A549 (cell line): ENCODE measurements around the gene ZNF219. TPM values are rescaled to one million over a fixed set of nuclear protein-coding genes. Genes with fewer than 3 reads are reported as not detected.

Experiments used
- ATAC-seq, 2 experiments: fragments of 200-7000 bp in 1 of 2; fragments of >200 bp in 1 of 2; cut with Nextera tagmentation in 1 of 2; cut with Tn5 transposase in 1 of 2; 3 replicates each; pipeline versions ENCODE4 v1.8.0 to v1.9.1; 2018 to 2020; ENCODE audit warnings: mild to moderate bottlenecking in 1 of 2, moderate library complexity in 1 of 2
- CTCF ChIA-PET: fragments of 300-600 bp; sonication (Branson Sonifier 250); formaldehyde crosslinking; extraction: SDS; loops from one replicate; lab custom pipeline; 2021; ENCODE audit warnings: antibody characterized with exemption, inconsistent platforms; lab: Yijun Ruan, JAX
- POLR2A ChIA-PET: fragments of 350-600 bp; formaldehyde crosslinking; extraction: SDS; loops from one replicate; lab custom pipeline; 2021; ENCODE audit warnings: antibody characterized with exemption, inconsistent platforms; lab: Yijun Ruan, JAX
- DNase-seq, 2 experiments: peaks; one replicate each; pipeline versions ENCODE4 v3.0.0 to v3.0.0-alpha.2; 2011 to 2016; ENCODE audit warnings: low read depth in 1 of 2, low spot score in 1 of 2
- FAIRE-seq: peaks from 2 replicates; lab custom pipeline; 2011; peaks lifted over from hg19 to GRCh38; lab: Jason Lieb, UNC
- H3K27ac ChIP-seq, 2 experiments: fragments of >200 bp; sonication (Bioruptor Twin); formaldehyde crosslinking; 3 replicates each; pipeline ENCODE4 v1.5.1; 2016 to 2017
- H3K4me1 ChIP-seq: fragments of >200 bp; sonication (Bioruptor Twin); formaldehyde crosslinking; 3 replicates; pipeline ENCODE4 v1.6.1; 2016
- H3K4me2 ChIP-seq: fragments of >200 bp; sonication (Bioruptor Twin); formaldehyde crosslinking; 3 replicates; pipeline ENCODE4 v1.6.1; 2016
- H3K4me3 ChIP-seq: fragments of >200 bp; sonication (Bioruptor Twin); formaldehyde crosslinking; 3 replicates; pipeline ENCODE4 v1.5.1; 2016
- H3K9me3 ChIP-seq: fragments of >200 bp; sonication (Bioruptor Twin); formaldehyde crosslinking; 3 replicates; pipeline ENCODE4 v1.6.1; 2016
- BHLHE40 ChIP-seq: IDR thresholded peaks from 2 replicates; pipeline ENCODE4 v1.6.1; 2012; ENCODE audit warnings: low read depth, low read length, inconsistent platforms
- CEBPB ChIP-seq, 2 experiments: fragments of >200 bp in 1 of 2; sonication (Bioruptor Twin) in 1 of 2; formaldehyde crosslinking in 1 of 2; IDR thresholded peaks; 2 replicates each; pipeline ENCODE4 v1.6.1; 2012 to 2016
- CHD4 ChIP-seq: fragments of 200-600 bp; sonication (generic); IDR thresholded peaks from 2 replicates; pipeline ENCODE4 v1.6.1; 2016; ENCODE audit warnings: antibody characterized with exemption, mild to moderate bottlenecking, borderline replicate concordance
- CTCF ChIP-seq: fragments of >200 bp; sonication (Bioruptor Twin); formaldehyde crosslinking; IDR thresholded peaks from 3 replicates; pipeline ENCODE4 v1.5.1; 2016
- ELK1 ChIP-seq: fragments of 150-350 bp; IDR thresholded peaks from 2 replicates; pipeline ENCODE4 v1.6.1; 2014; ENCODE audit warnings: low read depth, mild to moderate bottlenecking, low read length
- FOSB ChIP-seq: fragments of 250-450 bp; sonication (Bioruptor Pico); IDR thresholded peaks from 2 replicates; pipeline ENCODE4 v1.5.0; 2020; ENCODE audit warnings: mild to moderate bottlenecking, moderate library complexity
- FOSL2 ChIP-seq, 2 experiments: fragments of 450-650 bp in 1 of 2; fragments of >200 bp in 1 of 2; sonication (Bioruptor Twin) in 1 of 2; formaldehyde crosslinking; IDR thresholded peaks; 2 replicates each; pipeline versions ENCODE4 v1.5.0 to v1.6.1; 2016 to 2020; ENCODE audit warnings: mild to moderate bottlenecking in 1 of 2, moderate library complexity in 1 of 2
- FOXS1 ChIP-seq: fragments of 250-450 bp; sonication (Bioruptor Pico); IDR thresholded peaks from 2 replicates; pipeline ENCODE4 v1.5.0; 2020; ENCODE audit warnings: mild to moderate bottlenecking, moderate library complexity
- GATA3 ChIP-seq: IDR thresholded peaks from 2 replicates; pipeline ENCODE4 v1.6.1; 2012; ENCODE audit warnings: borderline replicate concordance
- HOXB13 ChIP-seq: fragments of 250-450 bp; sonication (Bioruptor Pico); IDR thresholded peaks from 2 replicates; pipeline ENCODE4 v1.5.0; 2020; ENCODE audit warnings: low read depth, mild to moderate bottlenecking, moderate library complexity
- JUN ChIP-seq, 2 experiments: fragments of >200 bp; sonication (Bioruptor Twin); formaldehyde crosslinking; IDR thresholded peaks; 2 replicates in 1 of 2; 3 replicates in 1 of 2; pipeline ENCODE4 v1.6.1; 2016 to 2017
- JUNB ChIP-seq: fragments of >200 bp; sonication (Bioruptor Twin); formaldehyde crosslinking; IDR thresholded peaks from 2 replicates; pipeline ENCODE4 v1.6.1; 2016
- KDM5A ChIP-seq: fragments of 200-600 bp; sonication (generic); IDR thresholded peaks from 2 replicates; pipeline ENCODE4 v1.6.1; 2016; ENCODE audit warnings: antibody characterized with exemption, mild to moderate bottlenecking
- MAX ChIP-seq: IDR thresholded peaks from 2 replicates; pipeline ENCODE4 v1.6.1; 2012
- MAZ ChIP-seq: fragments of 150-350 bp; IDR thresholded peaks from 2 replicates; pipeline ENCODE4 v1.6.1; 2014; ENCODE audit warnings: antibody characterized with exemption, low read depth, low read length, borderline replicate concordance
- NFE2L2 ChIP-seq: fragments of 150-350 bp; conservative IDR thresholded peaks from 2 replicates; pipeline ENCODE4 v1.6.1; 2014; ENCODE audit warnings: low read length
- NR3C1 ChIP-seq: fragments of >200 bp; sonication (Bioruptor Twin); formaldehyde crosslinking; IDR thresholded peaks from 3 replicates; pipeline ENCODE4 v1.6.1; 2017
- RARB ChIP-seq: fragments of 250-450 bp; sonication (Bioruptor Pico); IDR thresholded peaks from 2 replicates; pipeline ENCODE4 v1.8.0; 2021; ENCODE audit warnings: mild to moderate bottlenecking, moderate library complexity
- REST ChIP-seq: fragments of 200-600 bp; sonication (generic); IDR thresholded peaks from 2 replicates; pipeline ENCODE4 v1.6.1; 2016; ENCODE audit warnings: antibody characterized with exemption, mild to moderate bottlenecking, moderate library complexity
- TP53 ChIP-seq: fragments of 250-450 bp; sonication (Bioruptor Pico); IDR thresholded peaks from 2 replicates; pipeline ENCODE4 v1.5.0; 2021; ENCODE audit warnings: mild to moderate bottlenecking, moderate library complexity
- USF2 ChIP-seq: fragments of 450-650 bp; IDR thresholded peaks from 2 replicates; pipeline ENCODE4 v1.6.1; 2014; ENCODE audit warnings: antibody characterized with exemption
- ZSCAN20 ChIP-seq: fragments of 250-450 bp; sonication (Bioruptor Pico); IDR thresholded peaks from 2 replicates; pipeline ENCODE4 v1.8.0; 2022; ENCODE audit warnings: mild to moderate bottlenecking, moderate library complexity
- WGBS: methylation state at CpG from one replicate; pipeline ENCODE4 v1.1.6; 2017; ENCODE audit errors: missing lambda C conversion rate; 5-methylcytosine and 5-hydroxymethylcytosine counted together
- polyA plus RNA-seq, 4 experiments: library from polyadenylated mRNA; depleted of rRNA in 3 of 4; stranded (reverse); fragments of >200 nt; fragmentation: RNase III in 1 of 4; extraction: RNeasy Plus Mini Kit Qiagen cat#74134 plus additional on column Dnase treatment in 1 of 4; gene quantifications; 2 replicates in 3 of 4; 3 replicates in 1 of 4; pipeline ENCODE4 v1.2.3, GENCODE V29; 2011 to 2017

The ZNF219 gene
- polyA plus RNA-seq, 2 of the 4 experiments (the other 2 are of a cell fraction) = 17.3 to 31.0 TPM

GRCh38 chr14:21057803-21058675 is 40.4 kb downstream of the ZNF219 start, which contains the start of gene RNASE8 (continued):
- no peak for TF ChIP-seq CHD4
- TF ChIP-seq NFE2L2 = no peak
- TF ChIP-seq JUN (IDR thresholded peaks at IDR 0.05) = no peak

- no peak for TF ChIP-seq MAZ
- no peak for TF ChIP-seq KDM5A
- TF ChIP-seq JUN (IDR thresholded peaks at IDR 0.05) = no peak
- no peak for TF ChIP-seq CEBPB (IDR thresholded peaks at IDR 0.05)
- no peak for TF ChIP-seq ELK1
- TF ChIP-seq GATA3 = no peak
- TF ChIP-seq CTCF = no peak
- TF ChIP-seq FOXS1 (CRISPR knock-in tag) = no peak
- no peak for TF ChIP-seq ZSCAN20 (CRISPR knock-in tag)
- TF ChIP-seq, all 56 proteins: peak for 0
- Histone ChIP-seq H3K9me3 (no peaks in the 10 kb centered on the region), H3K27ac (no peak overlapping the region), H3K4me3 (no peak overlapping the region), H3K4me2 (no peak overlapping the region), H3K4me1 (peaks cover 20% of the 10 kb centered on the region)
- no peak for FAIRE-seq
- 84% methylated on average over 10 of the region's 10 CpGs for WGBS
- CTCF ChIA-PET = interaction anchor here (0.6 to 4.8 kb wide), 10 partner anchors 10 to 85 kb away, joined by 3 to 26 read pairs (median 4); partner anchors contain the start of gene ARHGEF40
- DNase-seq = no peak
- POLR2A ChIA-PET = no interaction called here
- no peak for ATAC-seq
Measured at GRCh38 chr14:21056520-21057163, 41.8 kb downstream of the ZNF219 start.

- 26% methylated on average over 5 of the region's 5 CpGs for WGBS
- peak overlapping the region; percentile 44 to 50; a peak in 3 of 6 replicates for H3K27ac ChIP-seq
- no peak for FAIRE-seq
- DNase-seq = no peak
- peak overlapping the region; percentile 51 for H3K4me2 ChIP-seq
- peak; percentile 26 to 49; a peak in 3 of 6 replicates for ATAC-seq
- no peaks in the 10 kb centered on the region for H3K9me3 ChIP-seq
- H3K4me1 ChIP-seq = peaks cover 20% of the 10 kb centered on the region
- no peak overlapping the region for H3K4me3 ChIP-seq
- ChIA-PET CTCF (interaction anchor here (1.1 to 4.8 kb wide), 5 partner anchors 11 to 41 kb away, joined by 3 to 26 read pairs (median 7); no protein-coding TSS in a partner anchor), POLR2A (no interaction called here)
- no peak for TF ChIP-seq RARB
- no peak for TF ChIP-seq BHLHE40
- no peak for TF ChIP-seq JUNB
- no peak for TF ChIP-seq USF2
- TF ChIP-seq GATA3 = no peak
- no peak for TF ChIP-seq NR3C1
- TF ChIP-seq JUN (IDR thresholded peaks at IDR 0.05) = no peak
- no peak for TF ChIP-seq REST
- no peak for TF ChIP-seq HOXB13 (CRISPR knock-in tag)
- TF ChIP-seq FOXS1 (CRISPR knock-in tag) = no peak
- no peak for TF ChIP-seq TP53
- no peak for TF ChIP-seq MAX
- TF ChIP-seq FOSB (CRISPR knock-in tag) = no peak
- TF ChIP-seq FOSL2 (IDR thresholded peaks at IDR 0.05) = no peak
- no peak for TF ChIP-seq FOSL2 (CRISPR knock-in tag; IDR thresholded peaks at IDR 0.05)
- TF ChIP-seq MAZ = no peak
Measured at GRCh38 chr14:21055432-21056117, 42.9 kb downstream of the ZNF219 start.
